HEK293 (cell line): ENCODE measurements around the gene ZFY.

Experiments
- CTCF ChIA-PET: fragments of 350-600 bp; formaldehyde crosslinking; extraction: SDS; loops from one replicate; lab custom pipeline; 2021; ENCODE audit warnings: antibody characterized with exemption; lab: Yijun Ruan, JAX
- POLR2A ChIA-PET: fragments of 300-600 bp; formaldehyde crosslinking; extraction: SDS; loops from one replicate; lab custom pipeline; 2020; ENCODE audit warnings: antibody characterized with exemption, inconsistent platforms; lab: Yijun Ruan, JAX
- H3K27ac ChIP-seq: fragments of 200-500 bp; sonication (Bioruptor generic); 2 replicates; pipeline ENCODE4 v1.5.1; 2014; ENCODE audit warnings: low read depth, low read length, control low read depth, inconsistent platforms; ENCODE audit errors: extremely low read depth
- H3K36me3 ChIP-seq, 2 experiments: fragments of 200-500 bp in 1 of 2; sonication (Bioruptor generic) in 1 of 2; 1 replicate in 1 of 2; 2 replicates in 1 of 2; pipeline ENCODE4 v1.5.1; 2014 to 2017; ENCODE audit warnings: inconsistent platforms in 2 of 2, low read length in 2 of 2; ENCODE audit not compliant: control insufficient read depth in 2 of 2, insufficient read depth in 1 of 2
- H3K4me1 ChIP-seq: fragments of 200-500 bp; sonication (Bioruptor generic); 2 replicates; pipeline ENCODE4 v1.5.1; 2014; ENCODE audit warnings: mild to moderate bottlenecking, low read length, inconsistent platforms; ENCODE audit not compliant: control insufficient read depth, insufficient read depth
- H3K4me3 ChIP-seq: 2 replicates; pipeline ENCODE4 v1.5.1; 2011; ENCODE audit warnings: low read depth, mild to moderate bottlenecking, control low read depth, low read length, moderate library complexity
- H3K9me3 ChIP-seq: fragments of 200-500 bp; sonication (Bioruptor generic); 2 replicates; pipeline ENCODE4 v1.5.1; 2014; ENCODE audit warnings: low read depth, low read length, inconsistent platforms; ENCODE audit not compliant: control insufficient read depth, insufficient read depth
- KLF1 ChIP-seq: fragments of 450-650 bp; formaldehyde crosslinking; IDR thresholded peaks from 2 replicates; pipeline ENCODE4 v1.5.1; 2016; ENCODE audit warnings: missing biosample characterization, missing genetic modification characterization
- KLF10 ChIP-seq: fragments of 450-650 bp; IDR thresholded peaks from 2 replicates; pipeline ENCODE4 v1.5.1; 2018; ENCODE audit warnings: missing biosample characterization, mild to moderate bottlenecking, missing genetic modification characterization
- KLF7 ChIP-seq: fragments of 450-650 bp; formaldehyde crosslinking; IDR thresholded peaks from 2 replicates; pipeline ENCODE4 v1.5.1; 2016; ENCODE audit warnings: missing biosample characterization, missing genetic modification characterization, borderline replicate concordance
- MEIS1 ChIP-seq: sonication (generic); formaldehyde crosslinking; IDR thresholded peaks from 2 replicates; pipeline ENCODE4 v1.8.1; 2022; ENCODE audit warnings: missing genetic modification reagents, mild to moderate bottlenecking, borderline replicate concordance
- SALL2 ChIP-seq: fragments of 450-650 bp; formaldehyde crosslinking; IDR thresholded peaks from 2 replicates; pipeline ENCODE4 v1.5.0; 2017; ENCODE audit warnings: missing biosample characterization, mild to moderate bottlenecking, missing genetic modification characterization, borderline replicate concordance
- ZBTB7A ChIP-seq: fragments of 450-650 bp; formaldehyde crosslinking; IDR thresholded peaks from 2 replicates; pipeline ENCODE4 v1.5.1; 2016; ENCODE audit warnings: low read depth, missing biosample characterization, missing genetic modification characterization
- ZNF114 ChIP-seq: fragments of 450-650 bp; formaldehyde crosslinking; IDR thresholded peaks from 2 replicates; pipeline ENCODE4 v1.5.0; 2017; ENCODE audit warnings: missing biosample characterization, missing genetic modification characterization
- ZNF175 ChIP-seq: fragments of 450-650 bp; formaldehyde crosslinking; IDR thresholded peaks from 2 replicates; pipeline ENCODE4 v1.5.1; 2016; ENCODE audit warnings: missing biosample characterization, missing genetic modification characterization
- ZNF335 ChIP-seq: fragments of 450-650 bp; formaldehyde crosslinking; conservative IDR thresholded peaks from 2 replicates; pipeline ENCODE4 v1.5.1; 2016; ENCODE audit warnings: missing biosample characterization, missing genetic modification characterization
- ZNF529 ChIP-seq: fragments of 450-650 bp; formaldehyde crosslinking; IDR thresholded peaks from 2 replicates; pipeline ENCODE4 v1.5.1; 2017; ENCODE audit warnings: missing genetic modification characterization, missing biosample characterization; ENCODE audit not compliant: insufficient replicate concordance
- ZNF768 ChIP-seq: fragments of 450-650 bp; formaldehyde crosslinking; IDR thresholded peaks from 2 replicates; pipeline ENCODE4 v1.5.1; 2018; ENCODE audit warnings: missing biosample characterization, mild to moderate bottlenecking, missing genetic modification characterization
- ZNF776 ChIP-seq: fragments of 450-650 bp; formaldehyde crosslinking; IDR thresholded peaks from 2 replicates; pipeline ENCODE4 v1.5.0; 2017; ENCODE audit warnings: missing biosample characterization, missing genetic modification characterization, borderline replicate concordance
- ZSCAN23 ChIP-seq: fragments of 450-650 bp; formaldehyde crosslinking; IDR thresholded peaks from 2 replicates; pipeline ENCODE4 v1.5.1; 2016; ENCODE audit warnings: missing biosample characterization, missing genetic modification characterization
- ZSCAN30 ChIP-seq: fragments of 450-650 bp; IDR thresholded peaks from 2 replicates; pipeline ENCODE4 v1.5.1; 2018; ENCODE audit warnings: missing biosample characterization, mild to moderate bottlenecking, missing genetic modification characterization, moderate library complexity
- TF ChIP-seq, protein P1 (sequence below): fragments of 450-650 bp; formaldehyde crosslinking; IDR thresholded peaks from 2 replicates; pipeline ENCODE4 v1.5.1; 2016; ENCODE audit warnings: missing biosample characterization, missing genetic modification characterization
- TF ChIP-seq, protein P2 (sequence below): fragments of 450-650 bp; formaldehyde crosslinking; IDR thresholded peaks from 2 replicates; pipeline ENCODE4 v1.5.1; 2017; ENCODE audit warnings: missing biosample characterization, missing genetic modification characterization
- TF ChIP-seq, protein P3 (sequence below): fragments of 450-650 bp; formaldehyde crosslinking; IDR thresholded peaks from 2 replicates; pipeline ENCODE4 v1.5.1; 2016; ENCODE audit warnings: missing biosample characterization, missing genetic modification characterization
- TF ChIP-seq, protein P4 (sequence below): fragments of 450-650 bp; formaldehyde crosslinking; conservative IDR thresholded peaks from 2 replicates; pipeline ENCODE4 v1.5.1; 2016; ENCODE audit warnings: low read depth, missing biosample characterization, missing genetic modification characterization
- TF ChIP-seq, protein P5 (sequence below): sonication (generic); formaldehyde crosslinking; IDR thresholded peaks from 2 replicates; pipeline ENCODE4 v1.8.1; 2022; ENCODE audit warnings: mild to moderate bottlenecking, moderate library complexity, missing genetic modification reagents
- TF ChIP-seq, protein P6 (sequence below): IDR thresholded peaks from 2 replicates; pipeline ENCODE4 v1.6.1; 2011; ENCODE audit warnings: mild to moderate bottlenecking, low read depth, low read length, borderline replicate concordance

ZFY gene

DNA sequence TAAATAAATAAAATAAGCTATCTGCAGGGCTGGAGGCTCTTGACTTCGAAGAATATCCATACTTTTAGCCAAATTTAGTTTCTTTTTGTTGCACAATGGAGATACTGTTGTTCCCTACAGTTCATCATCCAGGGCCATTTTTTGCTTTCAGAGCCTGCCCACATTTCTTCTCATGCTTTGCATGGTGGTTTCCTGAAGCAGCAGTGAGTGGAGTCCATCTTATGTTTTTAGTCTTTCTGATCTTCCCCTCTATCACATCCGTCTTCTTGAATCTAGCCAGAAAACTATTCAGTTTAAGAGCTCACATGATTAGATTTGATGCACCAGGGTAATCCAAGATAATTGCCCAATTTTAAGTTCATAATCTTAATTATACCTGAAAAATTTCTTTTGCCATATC is 19.6 kb downstream of the ZFY start:
- TF ChIP-seq, protein P1, sequence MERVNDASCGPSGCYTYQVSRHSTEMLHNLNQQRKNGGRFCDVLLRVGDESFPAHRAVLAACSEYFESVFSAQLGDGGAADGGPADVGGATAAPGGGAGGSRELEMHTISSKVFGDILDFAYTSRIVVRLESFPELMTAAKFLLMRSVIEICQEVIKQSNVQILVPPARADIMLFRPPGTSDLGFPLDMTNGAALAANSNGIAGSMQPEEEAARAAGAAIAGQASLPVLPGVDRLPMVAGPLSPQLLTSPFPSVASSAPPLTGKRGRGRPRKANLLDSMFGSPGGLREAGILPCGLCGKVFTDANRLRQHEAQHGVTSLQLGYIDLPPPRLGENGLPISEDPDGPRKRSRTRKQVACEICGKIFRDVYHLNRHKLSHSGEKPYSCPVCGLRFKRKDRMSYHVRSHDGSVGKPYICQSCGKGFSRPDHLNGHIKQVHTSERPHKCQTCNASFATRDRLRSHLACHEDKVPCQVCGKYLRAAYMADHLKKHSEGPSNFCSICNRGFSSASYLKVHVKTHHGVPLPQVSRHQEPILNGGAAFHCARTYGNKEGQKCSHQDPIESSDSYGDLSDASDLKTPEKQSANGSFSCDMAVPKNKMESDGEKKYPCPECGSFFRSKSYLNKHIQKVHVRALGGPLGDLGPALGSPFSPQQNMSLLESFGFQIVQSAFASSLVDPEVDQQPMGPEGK (tag by site-specific recombination) = no peak
- TF ChIP-seq, protein P2, sequence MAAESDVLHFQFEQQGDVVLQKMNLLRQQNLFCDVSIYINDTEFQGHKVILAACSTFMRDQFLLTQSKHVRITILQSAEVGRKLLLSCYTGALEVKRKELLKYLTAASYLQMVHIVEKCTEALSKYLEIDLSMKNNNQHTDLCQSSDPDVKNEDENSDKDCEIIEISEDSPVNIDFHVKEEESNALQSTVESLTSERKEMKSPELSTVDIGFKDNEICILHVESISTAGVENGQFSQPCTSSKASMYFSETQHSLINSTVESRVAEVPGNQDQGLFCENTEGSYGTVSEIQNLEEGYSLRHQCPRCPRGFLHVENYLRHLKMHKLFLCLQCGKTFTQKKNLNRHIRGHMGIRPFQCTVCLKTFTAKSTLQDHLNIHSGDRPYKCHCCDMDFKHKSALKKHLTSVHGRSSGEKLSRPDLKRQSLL (tag by site-specific recombination) = no peak
- TF ChIP-seq ZNF335 = no peak
- no peak for TF ChIP-seq ZNF529
- TF ChIP-seq ZNF175 (tag by site-specific recombination) = no peak
- no peak for TF ChIP-seq MEIS1 (CRISPR knock-in tag)
- no peak for TF ChIP-seq ZNF114 (tag by site-specific recombination)
- TF ChIP-seq ZBTB7A = no peak
- no peak for TF ChIP-seq KLF1
- no peak for TF ChIP-seq ZNF776 (tag by site-specific recombination)
- no peak for TF ChIP-seq SALL2 (tag by site-specific recombination)
- TF ChIP-seq, protein P3, sequence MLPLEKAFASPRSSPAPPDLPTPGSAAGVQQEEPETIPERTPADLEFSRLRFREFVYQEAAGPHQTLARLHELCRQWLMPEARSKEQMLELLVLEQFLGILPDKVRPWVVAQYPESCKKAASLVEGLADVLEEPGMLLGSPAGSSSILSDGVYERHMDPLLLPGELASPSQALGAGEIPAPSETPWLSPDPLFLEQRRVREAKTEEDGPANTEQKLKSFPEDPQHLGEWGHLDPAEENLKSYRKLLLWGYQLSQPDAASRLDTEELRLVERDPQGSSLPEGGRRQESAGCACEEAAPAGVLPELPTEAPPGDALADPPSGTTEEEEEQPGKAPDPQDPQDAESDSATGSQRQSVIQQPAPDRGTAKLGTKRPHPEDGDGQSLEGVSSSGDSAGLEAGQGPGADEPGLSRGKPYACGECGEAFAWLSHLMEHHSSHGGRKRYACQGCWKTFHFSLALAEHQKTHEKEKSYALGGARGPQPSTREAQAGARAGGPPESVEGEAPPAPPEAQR (tag by site-specific recombination) = no peak
- TF ChIP-seq, protein P4, sequence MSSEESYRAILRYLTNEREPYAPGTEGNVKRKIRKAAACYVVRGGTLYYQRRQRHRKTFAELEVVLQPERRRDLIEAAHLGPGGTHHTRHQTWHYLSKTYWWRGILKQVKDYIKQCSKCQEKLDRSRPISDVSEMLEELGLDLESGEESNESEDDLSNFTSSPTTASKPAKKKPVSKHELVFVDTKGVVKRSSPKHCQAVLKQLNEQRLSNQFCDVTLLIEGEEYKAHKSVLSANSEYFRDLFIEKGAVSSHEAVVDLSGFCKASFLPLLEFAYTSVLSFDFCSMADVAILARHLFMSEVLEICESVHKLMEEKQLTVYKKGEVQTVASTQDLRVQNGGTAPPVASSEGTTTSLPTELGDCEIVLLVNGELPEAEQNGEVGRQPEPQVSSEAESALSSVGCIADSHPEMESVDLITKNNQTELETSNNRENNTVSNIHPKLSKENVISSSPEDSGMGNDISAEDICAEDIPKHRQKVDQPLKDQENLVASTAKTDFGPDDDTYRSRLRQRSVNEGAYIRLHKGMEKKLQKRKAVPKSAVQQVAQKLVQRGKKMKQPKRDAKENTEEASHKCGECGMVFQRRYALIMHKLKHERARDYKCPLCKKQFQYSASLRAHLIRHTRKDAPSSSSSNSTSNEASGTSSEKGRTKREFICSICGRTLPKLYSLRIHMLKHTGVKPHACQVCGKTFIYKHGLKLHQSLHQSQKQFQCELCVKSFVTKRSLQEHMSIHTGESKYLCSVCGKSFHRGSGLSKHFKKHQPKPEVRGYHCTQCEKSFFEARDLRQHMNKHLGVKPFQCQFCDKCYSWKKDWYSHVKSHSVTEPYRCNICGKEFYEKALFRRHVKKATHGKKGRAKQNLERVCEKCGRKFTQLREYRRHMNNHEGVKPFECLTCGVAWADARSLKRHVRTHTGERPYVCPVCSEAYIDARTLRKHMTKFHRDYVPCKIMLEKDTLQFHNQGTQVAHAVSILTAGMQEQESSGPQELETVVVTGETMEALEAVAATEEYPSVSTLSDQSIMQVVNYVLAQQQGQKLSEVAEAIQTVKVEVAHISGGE (tag by site-specific recombination) = no peak
- TF ChIP-seq ZNF768 = no peak
- TF ChIP-seq, protein P5, sequence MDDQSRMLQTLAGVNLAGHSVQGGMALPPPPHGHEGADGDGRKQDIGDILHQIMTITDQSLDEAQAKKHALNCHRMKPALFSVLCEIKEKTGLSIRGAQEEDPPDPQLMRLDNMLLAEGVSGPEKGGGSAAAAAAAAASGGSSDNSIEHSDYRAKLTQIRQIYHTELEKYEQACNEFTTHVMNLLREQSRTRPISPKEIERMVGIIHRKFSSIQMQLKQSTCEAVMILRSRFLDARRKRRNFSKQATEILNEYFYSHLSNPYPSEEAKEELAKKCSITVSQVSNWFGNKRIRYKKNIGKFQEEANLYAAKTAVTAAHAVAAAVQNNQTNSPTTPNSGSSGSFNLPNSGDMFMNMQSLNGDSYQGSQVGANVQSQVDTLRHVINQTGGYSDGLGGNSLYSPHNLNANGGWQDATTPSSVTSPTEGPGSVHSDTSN (CRISPR knock-in tag) = no peak
- TF ChIP-seq KLF10 (tag by site-specific recombination) = no peak
- TF ChIP-seq KLF7 (tag by site-specific recombination) = no peak
- TF ChIP-seq, protein P6, sequence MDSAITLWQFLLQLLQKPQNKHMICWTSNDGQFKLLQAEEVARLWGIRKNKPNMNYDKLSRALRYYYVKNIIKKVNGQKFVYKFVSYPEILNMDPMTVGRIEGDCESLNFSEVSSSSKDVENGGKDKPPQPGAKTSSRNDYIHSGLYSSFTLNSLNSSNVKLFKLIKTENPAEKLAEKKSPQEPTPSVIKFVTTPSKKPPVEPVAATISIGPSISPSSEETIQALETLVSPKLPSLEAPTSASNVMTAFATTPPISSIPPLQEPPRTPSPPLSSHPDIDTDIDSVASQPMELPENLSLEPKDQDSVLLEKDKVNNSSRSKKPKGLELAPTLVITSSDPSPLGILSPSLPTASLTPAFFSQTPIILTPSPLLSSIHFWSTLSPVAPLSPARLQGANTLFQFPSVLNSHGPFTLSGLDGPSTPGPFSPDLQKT = no peak
- TF ChIP-seq ZSCAN30 (tag by site-specific recombination) = no peak
- no peak for TF ChIP-seq ZSCAN23 (tag by site-specific recombination)
- Histone ChIP-seq H3K27ac (no peak overlapping the region), H3K9me3 (no peaks in the 10 kb centered on the region), H3K36me3 (no peaks in the 10 kb centered on the region), H3K4me1 (no peaks in the 10 kb centered on the region), H3K4me3 (no peak overlapping the region)
- ChIA-PET CTCF (no interaction called here), POLR2A (no interaction called here)
